Measurements from ENCODE around the gene MAP7D3.

DNA sequence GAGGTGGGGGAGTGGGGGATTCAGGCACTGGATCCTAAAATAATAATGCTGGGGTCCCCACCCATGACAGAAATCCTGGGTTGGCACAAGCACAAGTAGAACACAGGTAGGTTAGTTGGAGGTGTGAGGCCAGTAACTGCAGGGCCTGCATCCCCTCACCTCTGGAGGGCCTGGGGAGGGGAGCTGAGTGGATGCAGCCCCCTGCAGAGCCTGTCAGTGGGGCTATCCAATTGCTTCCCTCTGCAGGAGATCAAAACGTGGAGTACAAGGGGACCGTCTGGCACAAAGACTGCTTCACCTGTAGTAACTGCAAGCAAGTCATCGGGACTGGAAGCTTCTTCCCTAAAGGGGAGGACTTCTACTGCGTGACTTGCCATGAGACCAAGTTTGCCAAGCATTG lies 43.7 kb downstream of the MAP7D3 start:
- TF ChIP-seq, protein P1, sequence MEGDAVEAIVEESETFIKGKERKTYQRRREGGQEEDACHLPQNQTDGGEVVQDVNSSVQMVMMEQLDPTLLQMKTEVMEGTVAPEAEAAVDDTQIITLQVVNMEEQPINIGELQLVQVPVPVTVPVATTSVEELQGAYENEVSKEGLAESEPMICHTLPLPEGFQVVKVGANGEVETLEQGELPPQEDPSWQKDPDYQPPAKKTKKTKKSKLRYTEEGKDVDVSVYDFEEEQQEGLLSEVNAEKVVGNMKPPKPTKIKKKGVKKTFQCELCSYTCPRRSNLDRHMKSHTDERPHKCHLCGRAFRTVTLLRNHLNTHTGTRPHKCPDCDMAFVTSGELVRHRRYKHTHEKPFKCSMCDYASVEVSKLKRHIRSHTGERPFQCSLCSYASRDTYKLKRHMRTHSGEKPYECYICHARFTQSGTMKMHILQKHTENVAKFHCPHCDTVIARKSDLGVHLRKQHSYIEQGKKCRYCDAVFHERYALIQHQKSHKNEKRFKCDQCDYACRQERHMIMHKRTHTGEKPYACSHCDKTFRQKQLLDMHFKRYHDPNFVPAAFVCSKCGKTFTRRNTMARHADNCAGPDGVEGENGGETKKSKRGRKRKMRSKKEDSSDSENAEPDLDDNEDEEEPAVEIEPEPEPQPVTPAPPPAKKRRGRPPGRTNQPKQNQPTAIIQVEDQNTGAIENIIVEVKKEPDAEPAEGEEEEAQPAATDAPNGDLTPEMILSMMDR (IDR thresholded peaks at IDR 0.05) = no peak
- TF ChIP-seq POLR2A (IDR thresholded peaks at IDR 0.05) (no peak), POLR2AphosphoS5 (IDR thresholded peaks at IDR 0.05) (peak in 1 of 4 donors; percentile 32)

Data from sigmoid colon (tissue), 4 donors.